HepG2 (cell line): ENCODE results near the gene CYB5B. TPM values are rescaled to one million over a fixed set of nuclear protein-coding genes. Genes with fewer than 3 reads are reported as not detected.
A peak's percentile ranks its signal among the peaks of the same experiment; 100 is the strongest.

Source experiments
- AGO1 ChIP-seq: fragments of 200-400 bp; formaldehyde crosslinking; IDR thresholded peaks from 2 replicates; pipeline ENCODE4 v1.6.1; 2017; ENCODE audit warnings: mild to moderate bottlenecking, low read depth, low read length, moderate library complexity; ENCODE audit not compliant: poor library complexity, severe bottlenecking
- ATF6 ChIP-seq: sonication (generic); formaldehyde crosslinking; conservative IDR thresholded peaks from 2 replicates; pipeline ENCODE4 v1.4.0; 2020; ENCODE audit warnings: missing genetic modification reagents
- CBX2 ChIP-seq, 2 experiments: fragments of 200-600 bp in 1 of 2; sonication (generic); formaldehyde crosslinking in 1 of 2; IDR thresholded peaks; 2 replicates each; pipeline versions ENCODE4 v1.7.0 to v1.8.1; 2018 to 2022; ENCODE audit warnings: low read depth in 2 of 2, low read length in 1 of 2, mild to moderate bottlenecking in 1 of 2, missing genetic modification reagents in 1 of 2
- CENPT ChIP-seq: sonication (generic); formaldehyde crosslinking; IDR thresholded peaks from 2 replicates; pipeline ENCODE4 v1.8.0; 2022; ENCODE audit warnings: low read depth, mild to moderate bottlenecking, moderate library complexity, missing genetic modification reagents
- FOSL2 ChIP-seq: sonication (generic); formaldehyde crosslinking; IDR thresholded peaks from 2 replicates; pipeline ENCODE4 v1.4.0; 2020; ENCODE audit warnings: missing genetic modification reagents
- GTF2F1 ChIP-seq: fragments of 150-350 bp; IDR thresholded peaks from 2 replicates; pipeline ENCODE4 v1.6.1; 2014; ENCODE audit warnings: low read length
- KAT2B ChIP-seq: fragments of 150-350 bp; IDR thresholded peaks from 2 replicates; pipeline ENCODE4 v1.6.1; 2014; ENCODE audit warnings: low read depth, low read length, borderline replicate concordance
- KDM6A ChIP-seq: IDR thresholded peaks from 2 replicates; pipeline ENCODE4 v1.6.1; 2016; ENCODE audit warnings: low read depth
- MAX ChIP-seq: IDR thresholded peaks from 2 replicates; pipeline ENCODE4 v1.6.1; 2012; ENCODE audit warnings: inconsistent platforms
- MEIS2 ChIP-seq: sonication (generic); formaldehyde crosslinking; IDR thresholded peaks from 2 replicates; pipeline ENCODE4 v1.9.0; 2021; ENCODE audit warnings: mild to moderate bottlenecking, missing genetic modification reagents
- SMAD9 ChIP-seq: sonication (generic); formaldehyde crosslinking; IDR thresholded peaks from 2 replicates; pipeline ENCODE4 v1.5.1; 2020; ENCODE audit warnings: mild to moderate bottlenecking, missing genetic modification reagents
- SMYD3 ChIP-seq: sonication (generic); formaldehyde crosslinking; IDR thresholded peaks from 2 replicates; pipeline ENCODE4 v1.8.1; 2023; ENCODE audit warnings: mild to moderate bottlenecking, missing genetic modification reagents
- SNAPC2 ChIP-seq: sonication (generic); formaldehyde crosslinking; IDR thresholded peaks from 2 replicates; pipeline ENCODE4 v1.8.1; 2022; ENCODE audit warnings: mild to moderate bottlenecking, missing genetic modification reagents
- TBL1XR1 ChIP-seq: fragments of 150-350 bp; IDR thresholded peaks from 2 replicates; pipeline ENCODE4 v1.6.1; 2014; ENCODE audit warnings: borderline replicate concordance, low read length; ENCODE audit not compliant: partially characterized antibody
- ZC3H13 ChIP-seq: sonication (generic); formaldehyde crosslinking; IDR thresholded peaks from 2 replicates; pipeline ENCODE4 v1.8.1; 2023; ENCODE audit warnings: mild to moderate bottlenecking, missing genetic modification reagents, moderate library complexity
- ZHX2 ChIP-seq, 2 experiments: sonication (generic) in 1 of 2; formaldehyde crosslinking in 1 of 2; IDR thresholded peaks; 2 replicates each; pipeline versions ENCODE4 v1.6.1 to v1.9.0; 2014 to 2022; ENCODE audit warnings: antibody characterized with exemption in 1 of 2, borderline replicate concordance in 1 of 2, inconsistent platforms in 1 of 2, low read depth in 1 of 2, missing genetic modification reagents in 1 of 2
- ZNF121 ChIP-seq: sonication (generic); formaldehyde crosslinking; IDR thresholded peaks from 2 replicates; pipeline ENCODE4 v1.5.0; 2020; ENCODE audit warnings: mild to moderate bottlenecking, missing genetic modification reagents
- ZNF160 ChIP-seq: sonication (generic); formaldehyde crosslinking; IDR thresholded peaks from 2 replicates; pipeline ENCODE4 v1.8.0; 2022; ENCODE audit warnings: mild to moderate bottlenecking, inconsistent platforms, missing genetic modification reagents
- ZNF468 ChIP-seq: sonication (generic); formaldehyde crosslinking; IDR thresholded peaks from 2 replicates; pipeline ENCODE4 v1.8.0; 2022; ENCODE audit warnings: mild to moderate bottlenecking, moderate library complexity, missing genetic modification reagents
- ZNF563 ChIP-seq: sonication (generic); formaldehyde crosslinking; IDR thresholded peaks from 2 replicates; pipeline ENCODE4 v1.8.0; 2022; ENCODE audit warnings: mild to moderate bottlenecking, moderate library complexity, missing genetic modification reagents
- ZNF564 ChIP-seq: sonication (generic); formaldehyde crosslinking; IDR thresholded peaks from 2 replicates; pipeline ENCODE4 v1.8.1; 2023; ENCODE audit warnings: mild to moderate bottlenecking, missing genetic modification reagents
- ZSCAN31 ChIP-seq: sonication (generic); formaldehyde crosslinking; IDR thresholded peaks from 2 replicates; pipeline ENCODE4 v1.5.0; 2020; ENCODE audit warnings: low read depth, mild to moderate bottlenecking, missing genetic modification reagents
- polyA plus RNA-seq, 8 experiments: library from polyadenylated mRNA; depleted of rRNA in 3 of 8; stranded (reverse) in 7 of 8; unstranded in 1 of 8; fragments of >200 nt; fragmentation: Illumina TruSeq in 4 of 8; extraction: Trizol in 4 of 8; gene quantifications; 2 replicates each; pipeline versions ENCODE4 v1.2.1 to v1.2.3, GENCODE V29; 2011 to 2016; ENCODE audit warnings: low read depth in 4 of 8, missing spikeins in 1 of 8, mixed read lengths in 1 of 8; ENCODE audit not compliant: insufficient read depth in 1 of 8
- total RNA-seq, 5 experiments: library from RNA; depleted of rRNA; stranded (reverse); fragments of >200 nt; fragmentation: Illumina TruSeq; extraction: Trizol; gene quantifications; 2 replicates each; pipeline ENCODE4 v1.2.3, GENCODE V29; 2016; ENCODE audit warnings: low read depth in 1 of 5

The CYB5B gene
- total and polyA plus RNA-seq, 2 of the 13 experiments (the other 11 are each of a cell fraction or from before 2014, with no cell fraction given), result 234 to 432 TPM

- TF ChIP-seq CBX2 (IDR thresholded peaks at IDR 0.05; ENCODE audit: low read depth, low read length), result no peak
- TF ChIP-seq CBX2 (CRISPR knock-in tag; IDR thresholded peaks at IDR 0.05; ENCODE audit: low read depth), result no peak
- TF ChIP-seq CENPT (CRISPR knock-in tag), result no peak
- TF ChIP-seq ZNF468 (CRISPR knock-in tag), result no peak
- TF ChIP-seq ATF6 (CRISPR knock-in tag), result no peak
- TF ChIP-seq ZHX2 (IDR thresholded peaks at IDR 0.05; ENCODE audit: low read depth), result no peak
- TF ChIP-seq ZHX2 (CRISPR knock-in tag; IDR thresholded peaks at IDR 0.05; ENCODE audit: borderline replicate concordance), result no peak
- peak; percentile 58; the same call in 1 of the 2 replicates for TF ChIP-seq MAX
- TF ChIP-seq KAT2B, result no peak
- no peak for TF ChIP-seq SMAD9
- no peak for TF ChIP-seq AGO1
- TF ChIP-seq ZNF563 (CRISPR knock-in tag), result no peak
- TF ChIP-seq GTF2F1, result no peak
- TF ChIP-seq ZNF564 (CRISPR knock-in tag), result no peak
- TF ChIP-seq KDM6A (CRISPR knock-in tag), result peak; percentile 77
- peak; percentile 24; the same call in 1 of the 2 replicates for TF ChIP-seq FOSL2 (CRISPR knock-in tag)
- TF ChIP-seq ZSCAN31 (CRISPR knock-in tag), result 0 out of 2 replicates have a peak, but pooled peaks have one; percentile 17
- 0 out of 2 replicates have a peak, but pooled peaks have one; percentile 30 for TF ChIP-seq MEIS2 (CRISPR knock-in tag)
- TF ChIP-seq ZC3H13 (CRISPR knock-in tag), result no peak
- TF ChIP-seq ZNF160 (CRISPR knock-in tag), result 0 out of 2 replicates have a peak, but pooled peaks have one; percentile 22
- TF ChIP-seq TBL1XR1, result no peak
- no peak for TF ChIP-seq SMYD3 (CRISPR knock-in tag)
- no peak for TF ChIP-seq SNAPC2 (CRISPR knock-in tag)
- peak; percentile 100 for TF ChIP-seq ZNF121
These were observed 11.3 kb upstream of the CYB5B start (continued) for GRCh38 chr16:69413045-69413664.
